ENCODE measurements around the gene OLFM3.

GRCh38 chr1:101875891-101876290, 120.8 kb downstream of the OLFM3 start:
- TF ChIP-seq MAX (IDR thresholded peaks at IDR 0.05; ENCODE audit: low read depth, low read length) (no peak), CTCF (IDR thresholded peaks at IDR 0.05; ENCODE audit: low read depth, low read length) (no peak)
